ENCODE measurements around the gene GALNT9.

Gene GALNT9

DNA sequence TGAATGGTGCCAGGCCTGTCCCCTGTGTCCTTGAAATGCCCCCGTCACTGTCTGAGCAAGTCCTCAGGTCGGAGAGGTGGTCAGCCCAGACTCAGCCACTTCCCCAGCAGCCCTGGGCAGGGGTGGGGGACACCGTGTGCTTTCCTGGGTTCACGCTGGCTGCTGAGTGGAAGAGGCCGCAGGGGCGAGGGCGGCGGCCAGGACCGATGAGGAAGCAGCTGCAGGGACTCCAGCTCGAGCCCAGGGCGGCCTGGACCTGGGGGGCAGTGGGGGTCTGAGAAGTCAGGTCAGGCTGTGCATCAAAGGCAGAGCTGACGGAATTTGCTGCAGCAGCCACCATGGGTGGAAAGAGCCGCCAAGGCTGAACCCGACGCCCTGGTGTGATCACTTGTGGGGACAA, 156.8 kb downstream of the GALNT9 start:
- Histone ChIP-seq H4K20me1 (ENCODE audit: insufficient read depth, low read length) (no peaks in the 10 kb centered on the region), H3K4me3 (ENCODE audit: low read depth in 1 of 2, low read length in 2 of 2) (no peak overlapping the region), H2AFZ (ENCODE audit: low read depth, low read length) (no peak overlapping the region), H3K9ac (ENCODE audit: low read depth, low read length) (no peak overlapping the region), H3K27me3 (ENCODE audit: insufficient read depth, low read length, poor library complexity) (no peaks in the 10 kb centered on the region), H3K4me1 (ENCODE audit: insufficient read depth, low read length) (no peaks in the 10 kb centered on the region), H3K36me3 (ENCODE audit: insufficient read depth, low read length) (no peaks in the 10 kb centered on the region), H3K27ac (ENCODE audit: low read length) (no peak overlapping the region), H3K79me2 (ENCODE audit: insufficient read depth, low read length) (no peaks in the 10 kb centered on the region), H3K4me2 (ENCODE audit: insufficient read depth, low read length) (no peak overlapping the region), H3K9me3 (ENCODE audit: insufficient read depth, low read length, severe bottlenecking) (no peaks in the 10 kb centered on the region)
- no peak for DNase-seq
- no peak for TF ChIP-seq EZH2 (IDR thresholded peaks at IDR 0.05; ENCODE audit: borderline replicate concordance, low read depth, low read length, severe bottlenecking)
- TF ChIP-seq, protein P1, sequence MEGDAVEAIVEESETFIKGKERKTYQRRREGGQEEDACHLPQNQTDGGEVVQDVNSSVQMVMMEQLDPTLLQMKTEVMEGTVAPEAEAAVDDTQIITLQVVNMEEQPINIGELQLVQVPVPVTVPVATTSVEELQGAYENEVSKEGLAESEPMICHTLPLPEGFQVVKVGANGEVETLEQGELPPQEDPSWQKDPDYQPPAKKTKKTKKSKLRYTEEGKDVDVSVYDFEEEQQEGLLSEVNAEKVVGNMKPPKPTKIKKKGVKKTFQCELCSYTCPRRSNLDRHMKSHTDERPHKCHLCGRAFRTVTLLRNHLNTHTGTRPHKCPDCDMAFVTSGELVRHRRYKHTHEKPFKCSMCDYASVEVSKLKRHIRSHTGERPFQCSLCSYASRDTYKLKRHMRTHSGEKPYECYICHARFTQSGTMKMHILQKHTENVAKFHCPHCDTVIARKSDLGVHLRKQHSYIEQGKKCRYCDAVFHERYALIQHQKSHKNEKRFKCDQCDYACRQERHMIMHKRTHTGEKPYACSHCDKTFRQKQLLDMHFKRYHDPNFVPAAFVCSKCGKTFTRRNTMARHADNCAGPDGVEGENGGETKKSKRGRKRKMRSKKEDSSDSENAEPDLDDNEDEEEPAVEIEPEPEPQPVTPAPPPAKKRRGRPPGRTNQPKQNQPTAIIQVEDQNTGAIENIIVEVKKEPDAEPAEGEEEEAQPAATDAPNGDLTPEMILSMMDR (IDR thresholded peaks at IDR 0.05; ENCODE audit: borderline replicate concordance, extremely low read depth, low read length, poor library complexity, severe bottlenecking): no peak
- no peak for ATAC-seq (ENCODE audit: insufficient read depth, low read depth)

DNA sequence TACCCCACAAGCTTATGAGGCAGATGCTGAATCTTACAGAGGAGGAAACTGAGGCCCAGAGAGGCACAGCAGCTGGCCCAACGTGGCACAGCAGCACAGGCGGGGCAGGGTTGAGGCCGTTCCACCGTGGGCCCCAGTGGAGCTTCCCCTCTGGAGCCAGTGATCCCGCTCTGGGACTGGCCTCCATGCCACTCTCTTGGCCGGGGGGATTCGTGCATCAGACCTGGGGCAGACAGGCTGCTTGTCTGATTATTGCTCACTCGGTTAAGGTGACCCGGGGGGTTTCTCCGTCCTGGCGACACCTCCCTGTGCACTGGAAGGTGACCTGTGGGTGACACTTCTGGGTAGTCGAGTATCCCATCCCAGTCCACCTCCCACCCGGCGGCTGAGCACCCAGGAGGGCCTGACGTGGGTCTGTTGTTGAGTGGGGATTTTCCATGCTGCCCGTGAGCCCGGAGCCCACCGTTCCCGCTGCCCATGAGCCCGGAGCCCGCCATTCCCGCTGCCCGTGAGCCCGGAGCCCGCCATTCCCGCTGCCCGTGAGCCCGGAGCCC, 157.3 kb downstream of the GALNT9 start:
- Histone ChIP-seq H3K27me3 (ENCODE audit: insufficient read depth, low read length, poor library complexity) (no peaks in the 10 kb centered on the region), H3K9ac (ENCODE audit: low read depth, low read length) (no peak overlapping the region), H3K4me3 (ENCODE audit: low read depth in 1 of 2, low read length in 2 of 2) (no peak overlapping the region), H3K4me1 (ENCODE audit: insufficient read depth, low read length) (no peaks in the 10 kb centered on the region), H4K20me1 (ENCODE audit: insufficient read depth, low read length) (no peaks in the 10 kb centered on the region), H3K36me3 (ENCODE audit: insufficient read depth, low read length) (no peaks in the 10 kb centered on the region), H3K27ac (ENCODE audit: low read length) (no peak overlapping the region), H3K9me3 (ENCODE audit: insufficient read depth, low read length, severe bottlenecking) (no peaks in the 10 kb centered on the region), H2AFZ (ENCODE audit: low read depth, low read length) (no peak overlapping the region), H3K79me2 (ENCODE audit: insufficient read depth, low read length) (no peaks in the 10 kb centered on the region), H3K4me2 (ENCODE audit: insufficient read depth, low read length) (no peak overlapping the region)
- TF ChIP-seq, protein P1 (IDR thresholded peaks at IDR 0.05; ENCODE audit: borderline replicate concordance, extremely low read depth, low read length, poor library complexity, severe bottlenecking): no peak
- no peak for TF ChIP-seq EZH2 (IDR thresholded peaks at IDR 0.05; ENCODE audit: borderline replicate concordance, low read depth, low read length, severe bottlenecking)
- DNase-seq: no peak
- ATAC-seq (ENCODE audit: insufficient read depth, low read depth): no peak

DNA sequence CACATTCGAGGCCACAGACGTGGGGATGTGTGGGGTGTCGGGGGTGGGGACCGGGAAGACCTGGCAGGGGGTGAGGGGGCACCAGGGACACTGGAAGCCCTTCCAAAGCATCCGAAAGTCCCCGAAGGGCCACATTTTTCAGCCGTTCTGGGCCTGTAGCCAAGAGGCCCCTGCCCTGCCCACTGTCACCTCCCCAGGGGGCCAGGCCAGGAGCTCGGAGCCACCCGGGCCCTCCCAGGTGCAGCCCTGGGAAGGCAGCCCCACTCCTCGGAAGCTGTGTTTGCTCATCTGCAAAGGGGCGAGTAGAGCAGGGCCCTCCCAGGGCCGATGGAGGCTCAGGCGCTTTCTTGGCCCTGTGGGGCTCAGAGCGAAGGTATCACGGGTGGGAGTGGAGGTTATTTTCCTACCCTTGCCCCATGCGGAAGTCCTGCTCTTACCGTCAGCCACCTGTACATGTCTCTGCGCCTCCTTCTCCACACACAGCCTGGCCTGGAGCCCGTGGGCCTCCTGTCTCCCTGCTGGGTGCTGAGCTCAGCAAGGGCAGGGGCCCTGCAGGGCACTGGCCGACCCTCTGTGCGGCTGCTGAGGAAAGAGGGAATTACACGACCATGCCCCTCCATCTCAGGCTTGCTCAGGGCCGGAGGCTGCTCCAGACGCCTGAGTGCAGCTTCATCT, 158.0 kb downstream of the GALNT9 start:
- no peak overlapping the region for H3K27ac ChIP-seq (ENCODE audit: low read length)
- H3K9ac ChIP-seq (ENCODE audit: low read depth, low read length): no peak overlapping the region
- no peaks in the 10 kb centered on the region for H3K27me3 ChIP-seq (ENCODE audit: insufficient read depth, low read length, poor library complexity)
- no peaks in the 10 kb centered on the region for H3K9me3 ChIP-seq (ENCODE audit: insufficient read depth, low read length, severe bottlenecking)
- no peak overlapping the region for H3K4me2 ChIP-seq (ENCODE audit: insufficient read depth, low read length)
- H3K4me3 ChIP-seq (ENCODE audit: low read depth in 1 of 2, low read length in 2 of 2): no peak overlapping the region
- H3K36me3 ChIP-seq (ENCODE audit: insufficient read depth, low read length): no peaks in the 10 kb centered on the region
- H2AFZ ChIP-seq (ENCODE audit: low read depth, low read length): no peak overlapping the region
- TF ChIP-seq, protein P1 (IDR thresholded peaks at IDR 0.05; ENCODE audit: borderline replicate concordance, extremely low read depth, low read length, poor library complexity, severe bottlenecking): no peak
- no peak for TF ChIP-seq EZH2 (IDR thresholded peaks at IDR 0.05; ENCODE audit: borderline replicate concordance, low read depth, low read length, severe bottlenecking)
- H4K20me1 ChIP-seq (ENCODE audit: insufficient read depth, low read length): no peaks in the 10 kb centered on the region
- ATAC-seq (ENCODE audit: insufficient read depth, low read depth) (no peak), DNase-seq (no peak)
- H3K4me1 ChIP-seq (ENCODE audit: insufficient read depth, low read length): no peaks in the 10 kb centered on the region
- H3K79me2 ChIP-seq (ENCODE audit: insufficient read depth, low read length): no peaks in the 10 kb centered on the region

Data from DND-41 (cell line).